SK-N-SH treated with all-trans-retinoic acid at 6 μM for 48 hours (cell line): ENCODE data around the gene SLC8B1.

Source experiments
- ATAC-seq: fragments of 200-7000 bp; cut with Tn5 transposase; 3 replicates; pipeline ENCODE4 v1.9.1; 2020; ENCODE audit warnings: mild to moderate bottlenecking, moderate library complexity
- ARNTL ChIP-seq: fragments of 450-650 bp; formaldehyde crosslinking; IDR thresholded peaks from 2 replicates; pipeline ENCODE4 v1.5.0; 2020; ENCODE audit warnings: low read depth, mild to moderate bottlenecking, moderate library complexity, borderline replicate concordance
- CREB5 ChIP-seq: fragments of 250-450 bp; sonication (Bioruptor Pico); IDR thresholded peaks from 2 replicates; pipeline ENCODE4 v1.5.1; 2020; ENCODE audit warnings: low read depth, mild to moderate bottlenecking, moderate library complexity
- CSDC2 ChIP-seq: fragments of 250-450 bp; sonication (Bioruptor Pico); IDR thresholded peaks from 2 replicates; pipeline ENCODE4 v1.5.0; 2020; ENCODE audit warnings: mild to moderate bottlenecking, moderate library complexity
- CSRNP3 ChIP-seq: fragments of 250-450 bp; sonication (Bioruptor Pico); IDR thresholded peaks from 2 replicates; pipeline ENCODE4 v1.5.1; 2021; ENCODE audit warnings: mild to moderate bottlenecking, moderate library complexity
- ESRRG ChIP-seq: fragments of 250-450 bp; sonication (Bioruptor Pico); IDR thresholded peaks from 2 replicates; pipeline ENCODE4 v1.6.1; 2021; ENCODE audit warnings: mild to moderate bottlenecking
- GLIS3 ChIP-seq: fragments of 250-450 bp; sonication (Bioruptor Pico); IDR thresholded peaks from 2 replicates; pipeline ENCODE4 v1.5.0; 2020; ENCODE audit warnings: mild to moderate bottlenecking, moderate library complexity
- ISL1 ChIP-seq: fragments of 250-450 bp; sonication (Bioruptor Pico); IDR thresholded peaks from 2 replicates; pipeline ENCODE4 v2.1.2; 2022; ENCODE audit warnings: mild to moderate bottlenecking, moderate library complexity
- POU6F1 ChIP-seq: fragments of 250-450 bp; sonication (Bioruptor Pico); IDR thresholded peaks from 2 replicates; pipeline ENCODE4 v1.8.0; 2021; ENCODE audit warnings: low read depth, mild to moderate bottlenecking, moderate library complexity, borderline replicate concordance
- PPARA ChIP-seq: fragments of 250-450 bp; sonication (Bioruptor Pico); IDR thresholded peaks from 2 replicates; pipeline ENCODE4 v1.5.0; 2020; ENCODE audit warnings: mild to moderate bottlenecking, borderline replicate concordance
- RARB ChIP-seq: fragments of 250-450 bp; sonication (Bioruptor Pico); IDR thresholded peaks from 2 replicates; pipeline ENCODE4 v1.8.0; 2021; ENCODE audit warnings: mild to moderate bottlenecking, moderate library complexity
- TSHZ2 ChIP-seq: fragments of 250-450 bp; sonication (Bioruptor Pico); IDR thresholded peaks from 2 replicates; pipeline ENCODE4 v1.5.0; 2020; ENCODE audit warnings: mild to moderate bottlenecking, moderate library complexity
- ZC3H10 ChIP-seq: fragments of 250-450 bp; sonication (Bioruptor Pico); IDR thresholded peaks from 2 replicates; pipeline ENCODE4 v1.5.1; 2021; ENCODE audit warnings: mild to moderate bottlenecking, moderate library complexity
- ZFP3 ChIP-seq: fragments of 250-450 bp; sonication (Bioruptor Pico); IDR thresholded peaks from 2 replicates; pipeline ENCODE4 v1.5.0; 2020; ENCODE audit warnings: mild to moderate bottlenecking, moderate library complexity
- ZFP30 ChIP-seq: fragments of 450-650 bp; formaldehyde crosslinking; IDR thresholded peaks from 2 replicates; pipeline ENCODE4 v1.5.0; 2022; ENCODE audit warnings: mild to moderate bottlenecking, moderate library complexity
- ZNF70 ChIP-seq: fragments of 450-650 bp; formaldehyde crosslinking; IDR thresholded peaks from 2 replicates; pipeline ENCODE4 v1.5.0; 2020; ENCODE audit warnings: mild to moderate bottlenecking, moderate library complexity
- ZNF8 ChIP-seq: fragments of 450-650 bp; formaldehyde crosslinking; IDR thresholded peaks from 2 replicates; pipeline ENCODE4 v1.5.0; 2020; ENCODE audit warnings: mild to moderate bottlenecking, moderate library complexity

Gene SLC8B1

GRCh38 chr12:113340061-113340460, 5.2 kb upstream of the SLC8B1 start:
- no peak for ATAC-seq
- TF ChIP-seq CREB5 (CRISPR knock-in tag) (no peak), ISL1 (CRISPR knock-in tag) (no peak), ZFP3 (CRISPR knock-in tag) (no peak), ESRRG (CRISPR knock-in tag) (no peak), GLIS3 (no peak), CSDC2 (CRISPR knock-in tag) (no peak)

- TF ChIP-seq CREB5 (CRISPR knock-in tag) (no peak), PPARA (CRISPR knock-in tag) (no peak), ZFP30 (no peak), ZC3H10 (CRISPR knock-in tag) (no peak), ARNTL (CRISPR knock-in tag) (no peak), ISL1 (CRISPR knock-in tag) (no peak), ZFP3 (CRISPR knock-in tag) (no peak)
- ATAC-seq = no peak
Measured at GRCh38 chr12:113339540-113339939, 4.6 kb upstream of the SLC8B1 start.

GRCh38 chr12:113333877-113334785, 778 bp downstream of the SLC8B1 start:
- no peak for ATAC-seq
- TF ChIP-seq GLIS3 = no peak
- no peak for TF ChIP-seq TSHZ2 (CRISPR knock-in tag)
- no peak for TF ChIP-seq PPARA (CRISPR knock-in tag)
- TF ChIP-seq CSRNP3 (CRISPR knock-in tag) = no peak
- no peak for TF ChIP-seq ISL1 (CRISPR knock-in tag)
- no peak for TF ChIP-seq RARB (CRISPR knock-in tag)
- no peak for TF ChIP-seq ZNF8
- no peak for TF ChIP-seq ARNTL (CRISPR knock-in tag)
- TF ChIP-seq POU6F1 = no peak

GRCh38 chr12:113333418-113333750, 1.5 kb downstream of the SLC8B1 start:
- TF ChIP-seq ARNTL (CRISPR knock-in tag) (no peak), TSHZ2 (CRISPR knock-in tag) (no peak), RARB (CRISPR knock-in tag) (no peak), ZNF70 (CRISPR knock-in tag) (no peak), POU6F1 (no peak)
- ATAC-seq = no peak
